ENCODE data around the gene DPY19L1. TPM values are rescaled to one million over a fixed set of nuclear protein-coding genes. Genes with fewer than 3 reads are reported as not detected.
"Not testable (repeated sequence)": the region's sequence is repeated elsewhere in the genome, so short reads cannot be mapped to it uniquely, and the experiment has no call there.

The DPY19L1 gene
- total RNA-seq, 1 donor from 2014 or later: 47.7 TPM

GRCh38 chr7:35035511-35035961 is 1.7 kb downstream of the DPY19L1 start:
- DNase-seq (ENCODE audit: low read depth): peak; percentile 19

DNA sequence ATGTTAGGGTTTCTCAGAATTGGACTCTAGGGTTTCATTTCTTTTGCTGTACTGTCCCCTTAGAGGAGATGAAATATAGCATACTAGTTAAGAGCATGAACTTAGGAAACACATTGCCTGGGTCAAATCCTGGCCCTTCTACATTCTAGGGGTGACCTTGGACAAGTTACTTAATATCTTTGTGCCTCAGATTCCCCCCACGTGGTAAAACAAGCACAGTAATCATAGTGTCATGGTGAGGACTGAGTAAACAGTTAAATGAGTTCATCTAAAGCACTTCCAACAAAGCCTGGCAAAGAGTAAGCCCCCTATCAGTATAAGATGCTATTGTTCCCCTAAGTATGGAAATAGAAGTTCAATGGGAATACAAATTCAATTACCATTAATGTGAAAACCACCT is 5.1 kb downstream of the DPY19L1 start:
- no peak for DNase-seq (ENCODE audit: low read depth)

- no peak for DNase-seq (ENCODE audit: low read depth)
Observed at GRCh38 chr7:35030848-35031247, 6.4 kb downstream of the DPY19L1 start.

DNA sequence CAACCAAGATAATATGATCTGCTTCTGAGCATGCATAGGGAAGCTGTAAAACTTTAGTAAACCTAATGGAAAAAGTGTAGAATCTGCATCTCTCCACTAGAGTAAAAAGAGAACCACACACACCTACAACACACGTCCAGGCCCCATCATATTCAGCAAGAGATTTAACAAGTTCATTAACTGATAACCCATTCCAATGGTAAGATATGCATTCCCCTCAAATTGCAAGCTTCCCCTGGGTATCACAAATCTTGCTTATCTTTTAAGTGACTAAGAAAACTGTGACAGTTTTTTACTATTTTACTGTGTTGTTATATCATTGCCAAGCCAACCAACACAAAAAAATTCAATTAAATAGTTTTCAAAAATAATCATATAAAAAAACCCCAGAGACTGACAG is 8.0 kb downstream of the DPY19L1 start:
- no peak for DNase-seq (ENCODE audit: low read depth)

DNA sequence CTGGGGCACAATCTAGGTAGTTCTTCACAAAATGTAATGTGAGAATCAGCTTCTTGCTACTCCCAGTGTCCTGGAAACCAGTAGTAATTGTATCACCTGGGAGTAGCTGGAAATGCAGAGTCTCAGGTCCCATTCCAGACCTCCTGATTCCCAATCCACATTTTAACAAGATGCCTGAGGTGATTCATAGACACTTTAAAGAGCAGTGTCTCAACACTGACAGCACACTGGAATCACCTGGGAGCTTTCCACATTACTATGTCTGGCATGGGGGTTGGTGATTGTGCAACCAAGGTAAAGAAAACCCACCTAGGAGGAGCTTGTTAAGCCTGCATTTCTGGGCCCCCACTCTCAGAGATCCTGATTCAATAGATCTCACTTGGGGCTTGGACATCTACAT is 11.1 kb downstream of the DPY19L1 start:
- DNase-seq (ENCODE audit: low read depth): no peak

GRCh38 chr7:35025369-35025870 is 11.9 kb downstream of the DPY19L1 start:
- no peak for DNase-seq (ENCODE audit: low read depth)

DNA sequence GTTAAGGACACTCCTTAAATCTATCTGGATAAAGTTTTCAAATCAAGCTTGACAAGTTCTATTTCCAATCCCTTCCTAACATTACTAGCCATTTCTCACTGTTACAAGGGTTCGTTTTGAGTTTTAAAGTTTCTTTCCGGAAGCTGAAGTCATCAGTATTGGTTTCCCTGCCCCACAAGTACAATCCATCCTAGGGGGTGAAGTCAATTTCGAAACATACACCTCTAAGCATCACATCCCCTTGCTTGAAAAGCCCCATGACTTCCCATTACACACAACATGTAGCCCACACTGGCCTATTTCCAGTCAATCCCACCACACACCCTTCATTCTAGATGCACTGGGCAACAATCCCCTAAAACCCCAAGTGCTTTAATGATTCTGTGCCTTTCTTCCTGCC is 13.0 kb downstream of the DPY19L1 start:
- no peak for DNase-seq (ENCODE audit: low read depth)

DNA sequence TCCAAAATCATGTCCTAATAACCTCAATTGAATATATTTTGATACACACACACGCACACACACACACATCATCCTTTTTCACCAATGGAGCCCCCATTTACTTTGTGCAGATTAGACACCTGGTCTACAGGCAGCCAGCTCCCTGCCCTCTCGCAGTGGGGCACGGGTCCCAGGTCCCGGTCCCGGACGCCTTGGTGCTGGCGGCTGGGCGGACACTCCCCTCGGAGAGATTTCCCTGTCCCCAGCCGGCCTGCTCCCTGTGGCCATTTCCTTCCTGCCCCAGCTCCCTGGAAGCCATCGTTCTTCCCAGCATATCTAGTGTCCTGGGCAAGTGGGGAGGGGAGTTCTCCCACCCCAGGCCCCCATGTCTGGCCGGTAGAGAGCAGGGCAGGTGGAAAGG is 14.6 kb downstream of the DPY19L1 start:
- no peak for DNase-seq (ENCODE audit: low read depth)

DNA sequence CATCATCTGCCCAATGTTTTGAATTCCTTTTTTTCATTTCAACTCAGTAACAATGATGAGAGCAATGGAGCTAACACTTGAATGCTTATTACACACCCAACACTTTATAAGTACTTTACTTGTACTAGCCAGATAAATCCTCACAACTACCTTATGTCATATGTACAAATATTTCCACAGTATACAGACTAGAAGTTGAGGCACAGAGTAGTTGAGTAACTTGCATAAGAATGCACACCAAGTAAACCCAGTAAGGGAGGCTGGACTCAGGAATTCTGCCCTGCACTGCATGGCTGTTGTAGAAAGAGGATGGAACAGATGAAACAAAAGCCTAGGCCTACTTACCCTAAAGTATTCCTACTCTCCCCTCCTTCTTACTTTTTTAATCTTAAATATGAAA is 15.8 kb downstream of the DPY19L1 start:
- no peak for DNase-seq (ENCODE audit: low read depth)

DNA sequence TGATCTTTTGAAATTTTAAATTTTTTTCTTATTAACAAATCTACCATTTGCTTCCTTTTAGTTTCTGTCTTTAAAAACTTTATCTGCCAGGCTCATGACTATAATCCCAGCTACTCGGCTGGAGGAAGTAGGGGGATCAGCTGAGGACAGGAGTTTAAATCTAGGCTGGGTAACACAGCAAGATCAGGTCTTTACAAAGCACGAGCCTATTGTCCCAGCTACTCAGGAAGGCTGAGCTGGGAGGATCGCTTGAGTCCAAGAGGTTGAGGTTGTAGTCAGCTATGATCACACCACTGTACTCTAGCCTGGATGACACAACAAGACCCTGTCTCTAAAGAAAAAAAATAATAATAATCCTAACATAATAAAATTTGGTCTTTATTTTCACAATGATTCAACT is 17.5 kb downstream of the DPY19L1 start:
- DNase-seq (ENCODE audit: low read depth): no peak

DNA sequence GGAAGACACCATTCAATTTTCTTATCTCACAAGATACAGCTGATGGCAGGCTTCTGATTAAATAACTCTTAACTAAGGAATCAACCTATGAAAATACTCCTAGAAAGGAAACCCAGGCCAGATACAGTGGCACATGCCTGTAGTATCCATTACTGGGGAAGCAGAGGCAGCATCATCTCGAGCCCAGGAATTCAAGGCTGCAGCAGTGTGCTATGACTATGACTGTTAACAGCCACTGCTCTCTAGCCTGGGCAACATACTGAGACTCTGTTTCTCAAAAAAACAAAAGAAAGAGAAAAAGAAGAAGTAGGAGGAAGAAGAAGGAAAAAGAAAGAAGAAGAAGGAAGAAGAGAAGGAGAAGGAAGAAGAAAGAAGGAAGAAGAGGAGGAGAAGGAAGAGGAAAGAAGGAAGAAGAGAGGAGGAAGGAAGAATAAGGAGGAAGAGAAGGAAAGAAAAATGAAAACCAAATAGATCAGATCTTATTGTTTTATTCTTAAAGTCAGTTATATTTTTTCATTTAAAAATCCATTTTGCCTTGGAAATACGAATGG is 18.0 kb downstream of the DPY19L1 start:
- no peak for DNase-seq (ENCODE audit: low read depth)

DNA sequence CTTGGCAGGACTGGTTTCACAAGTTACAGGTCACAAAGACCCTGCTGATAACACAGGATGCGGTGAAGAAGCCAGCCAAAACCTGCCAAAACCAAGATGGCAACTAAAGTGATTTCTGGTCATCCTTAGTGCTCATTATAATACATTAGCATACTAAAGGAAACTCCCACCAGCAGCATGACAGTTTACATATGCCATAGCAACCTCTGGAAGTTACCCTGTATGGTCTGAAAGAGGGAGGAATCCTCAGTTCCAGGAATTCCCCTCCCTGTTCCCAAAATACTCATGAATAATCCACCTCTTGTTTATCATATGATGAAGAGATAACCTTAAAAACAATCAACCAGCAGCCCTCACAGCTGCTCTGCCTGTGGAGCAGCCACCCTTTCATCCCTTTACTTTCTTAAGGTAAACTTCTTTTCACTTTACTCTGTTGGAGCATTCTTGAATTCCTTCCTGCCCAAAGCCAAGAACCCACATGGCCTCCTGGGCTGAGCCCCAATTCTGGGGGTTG is 21.9 kb downstream of the DPY19L1 start:
- no peak for DNase-seq (ENCODE audit: low read depth)

DNA sequence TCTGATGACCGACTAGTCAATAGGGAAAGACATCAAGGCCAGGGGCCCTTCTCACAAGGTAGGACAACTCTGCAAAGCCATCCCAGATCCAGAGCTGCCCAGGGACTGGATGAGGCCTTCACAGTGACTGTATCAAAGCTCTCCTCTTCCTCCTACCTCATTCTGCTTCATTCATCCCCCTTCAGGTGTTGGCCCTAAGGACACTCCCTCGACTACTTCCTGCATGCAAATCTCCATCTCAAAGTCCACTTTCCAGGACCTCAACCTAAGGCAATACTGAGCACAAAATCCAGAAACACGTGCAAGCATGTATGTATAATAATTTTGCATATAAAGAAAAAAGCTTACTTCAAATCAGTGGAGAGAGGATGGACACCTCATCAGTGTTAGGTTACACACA is 25.1 kb downstream of the DPY19L1 start:
- no peak for DNase-seq (ENCODE audit: low read depth)

DNA sequence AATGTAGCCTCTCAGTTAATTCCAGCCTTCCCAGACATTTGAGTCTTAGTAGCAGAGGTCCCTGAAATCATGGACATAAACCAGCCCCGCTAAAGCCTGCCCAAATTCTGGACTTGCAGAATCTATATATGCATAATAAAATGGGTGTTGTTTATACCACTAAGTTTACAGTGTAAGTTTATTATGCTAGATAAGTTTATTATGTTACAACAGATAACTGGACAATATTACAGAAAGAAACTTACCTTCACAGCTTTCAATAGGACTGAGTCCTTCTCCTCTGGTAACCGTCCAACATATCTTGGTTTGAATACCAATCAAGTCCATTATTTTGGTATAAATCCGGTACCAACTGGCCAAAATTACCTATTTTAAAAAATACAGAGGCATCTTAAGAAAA is 26.2 kb downstream of the DPY19L1 start:
- no peak for DNase-seq (ENCODE audit: low read depth)

DNA sequence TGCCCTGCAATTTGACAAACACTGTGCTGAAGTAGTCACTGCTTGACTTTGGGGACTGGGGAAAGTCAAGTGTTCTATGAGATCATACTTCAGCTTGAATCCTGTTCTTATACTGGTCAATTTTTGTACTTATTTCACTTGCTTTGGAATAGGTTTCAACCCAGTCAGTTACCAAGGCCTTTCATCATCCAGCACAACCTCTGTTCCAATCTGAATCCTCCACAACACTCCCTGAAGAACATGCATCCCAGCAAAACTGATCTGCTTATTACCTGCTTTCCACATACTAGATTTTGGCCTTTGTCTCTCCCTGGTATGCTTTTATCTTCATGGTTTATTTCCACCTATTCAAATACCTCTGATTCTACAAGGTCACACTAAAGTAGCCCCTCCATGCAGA is 29.5 kb downstream of the DPY19L1 start:
- DNase-seq (ENCODE audit: low read depth): no peak

GRCh38 chr7:35004531-35005095 is 32.7 kb downstream of the DPY19L1 start:
- peak; percentile 84 for DNase-seq (ENCODE audit: low read depth)

DNA sequence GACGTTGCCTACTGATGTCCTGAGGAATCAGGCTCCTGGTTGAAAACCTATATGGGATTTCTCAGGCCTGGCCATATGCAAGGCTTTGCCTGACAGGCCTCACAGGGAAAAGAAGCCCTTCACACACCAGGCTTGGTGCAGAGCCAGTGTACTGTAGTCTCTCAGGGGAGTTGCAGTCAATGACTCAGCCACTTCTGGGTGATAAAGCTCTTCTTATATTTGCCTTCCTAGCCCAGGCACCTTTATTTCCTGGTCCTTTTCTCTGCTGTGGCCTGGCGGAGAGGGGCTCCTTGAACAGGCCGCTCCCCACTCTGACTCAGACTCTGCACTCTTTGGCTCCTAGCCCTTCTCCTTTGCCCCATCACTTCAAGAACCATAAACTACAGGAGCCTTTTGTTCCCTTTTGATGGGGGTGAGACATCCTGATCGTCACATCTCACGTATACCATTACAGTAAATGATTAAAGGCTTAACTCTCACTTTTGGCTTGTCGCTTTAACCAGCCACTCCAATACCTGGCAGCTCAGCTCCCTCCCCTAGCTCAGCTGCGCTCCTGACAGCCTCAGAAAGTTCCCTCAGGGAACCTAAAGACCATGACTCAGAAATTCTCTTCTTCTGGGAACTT is 33.5 kb downstream of the DPY19L1 start:
- DNase-seq (ENCODE audit: low read depth): peak; percentile 69

GRCh38 chr7:35003177-35003650 is 34.1 kb downstream of the DPY19L1 start:
- DNase-seq (ENCODE audit: low read depth): peak; percentile 53

DNA sequence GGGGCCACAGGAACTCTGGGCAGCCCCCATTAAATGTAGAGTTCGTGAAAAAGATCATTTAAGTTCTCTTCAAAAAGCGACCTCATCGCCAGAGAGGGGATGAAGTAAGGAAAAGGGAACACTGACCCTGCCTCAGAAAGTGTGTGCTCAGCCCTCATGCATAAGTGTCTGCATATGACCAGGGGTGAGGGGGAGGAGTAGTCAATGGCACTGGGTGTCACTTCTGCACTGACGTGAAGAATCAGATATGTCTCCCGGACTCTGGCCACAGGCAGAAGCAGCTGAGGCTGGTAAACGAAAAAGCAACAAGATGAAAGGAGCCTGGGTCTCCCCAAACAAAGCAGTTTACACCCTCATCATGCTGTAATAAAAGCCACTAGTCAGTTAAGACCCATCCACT is 39.0 kb downstream of the DPY19L1 start:
- DNase-seq (ENCODE audit: low read depth): not testable (repeated sequence)

GRCh38 chr7:34996423-34997090 is 40.7 kb downstream of the DPY19L1 start:
- DNase-seq (ENCODE audit: low read depth): not testable (repeated sequence)

DNA sequence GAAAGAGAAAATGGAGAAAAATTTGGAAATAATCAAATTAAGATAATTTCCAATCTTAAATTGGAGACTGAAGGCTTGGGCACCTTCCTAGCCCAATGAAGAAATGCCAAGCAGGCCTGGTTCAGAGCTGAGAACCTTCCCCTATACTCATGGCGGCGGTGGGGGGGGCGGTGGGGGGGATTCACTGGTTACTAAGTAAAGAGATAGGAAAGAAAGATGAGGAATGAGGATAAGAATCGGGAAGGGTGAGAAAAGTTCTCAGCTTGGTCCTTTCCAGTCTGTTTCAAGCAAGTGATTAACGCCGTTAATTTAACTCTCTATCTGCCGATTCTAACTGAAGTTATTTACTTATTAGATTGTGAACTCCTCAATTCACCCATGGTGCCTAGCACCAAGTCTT is 41.5 kb downstream of the DPY19L1 start:
- no peak for DNase-seq (ENCODE audit: low read depth)

Data from myocyte (in vitro differentiated cells).